C1 segment of cervical spinal cord (tissue), 14 donors: Measurements from ENCODE around the gene GNAQ.
A peak's percentile ranks its signal among the peaks of the same experiment; 100 is the strongest.
"Not testable (repeated sequence)": the region's sequence is repeated elsewhere in the genome, so short reads cannot be mapped to it uniquely, and the experiment has no call there.

Experiments used
- DNase-seq, 14 donors: peaks; one replicate each; lab custom pipeline; 2025; lab: John Stamatoyannopoulos, UW

GNAQ gene

GRCh38 chr9:77783518-77783917 lies 248.1 kb downstream of the GNAQ start:
- DNase-seq, result no peak

- DNase-seq, result no peak
These were observed 252.6 kb downstream of the GNAQ start for GRCh38 chr9:77779010-77779409.

GRCh38 chr9:77773381-77773780 lies 258.2 kb downstream of the GNAQ start:
- no peak for DNase-seq

GRCh38 chr9:77772646-77773045 lies 259.0 kb downstream of the GNAQ start:
- no peak for DNase-seq

GRCh38 chr9:77771171-77771570 lies 260.4 kb downstream of the GNAQ start:
- DNase-seq, result no peak

GRCh38 chr9:77770340-77770739 lies 261.3 kb downstream of the GNAQ start:
- peak in 3 of 14 donors; percentile 2 to 77 (median 18) for DNase-seq

- no peak for DNase-seq
These were observed 262.4 kb downstream of the GNAQ start for GRCh38 chr9:77769246-77769645.

GRCh38 chr9:77766587-77766986 lies 265.0 kb downstream of the GNAQ start:
- DNase-seq, result no peak

GRCh38 chr9:77765781-77766259 lies 265.8 kb downstream of the GNAQ start:
- no peak for DNase-seq

- DNase-seq, result no peak
These were observed 266.5 kb downstream of the GNAQ start for GRCh38 chr9:77764894-77765780.

GRCh38 chr9:77763566-77763965 lies 268.0 kb downstream of the GNAQ start:
- DNase-seq, result no peak

GRCh38 chr9:77760919-77761318 lies 270.7 kb downstream of the GNAQ start:
- DNase-seq, result not testable (repeated sequence)

GRCh38 chr9:77759391-77759790 lies 272.2 kb downstream of the GNAQ start:
- DNase-seq, result no peak

GRCh38 chr9:77756449-77756848 lies 275.2 kb downstream of the GNAQ start:
- no peak for DNase-seq

- DNase-seq, result no peak
These were observed 278.4 kb downstream of the GNAQ start for GRCh38 chr9:77753180-77753579.

- no peak for DNase-seq
These were observed 279.1 kb downstream of the GNAQ start for GRCh38 chr9:77752554-77752953.

GRCh38 chr9:77751341-77752091 lies 280.1 kb downstream of the GNAQ start:
- DNase-seq, result peak in 1 of 14 donors; percentile 70

- DNase-seq, result no peak
These were observed 280.6 kb downstream of the GNAQ start for GRCh38 chr9:77750981-77751340.

- no peak for DNase-seq
These were observed 281.3 kb downstream of the GNAQ start for GRCh38 chr9:77750284-77750683.

- DNase-seq, result no peak
These were observed 283.3 kb downstream of the GNAQ start for GRCh38 chr9:77748214-77748772.

- DNase-seq, result no peak
These were observed 284.4 kb downstream of the GNAQ start for GRCh38 chr9:77747163-77747562.

- no peak for DNase-seq
These were observed 286.7 kb downstream of the GNAQ start for GRCh38 chr9:77744841-77745430.
